Kidney (tissue), 14 donors: ENCODE results near the gene ZNF609. TPM values are rescaled to one million over a fixed set of nuclear protein-coding genes. Genes with fewer than 3 reads are reported as not detected.

ENCODE experiments used
- DNase-seq, 5 donors: peaks; one replicate each; pipeline ENCODE4 v3.0.0-alpha.2; 2013 to 2020
- FAIRE-seq: peaks from 2 replicates; lab custom pipeline; 2012; peaks lifted over from hg19 to GRCh38; lab: Jason Lieb, UNC
- H3K27ac ChIP-seq, 2 donors: one replicate each; pipeline ENCODE4 v1.7.0; 2013; ENCODE audit warnings: low read depth in 2 of 2, low read length in 2 of 2, inconsistent platforms in 1 of 2
- H3K27me3 ChIP-seq: one replicate; pipeline ENCODE4 v1.7.1; 2013; ENCODE audit warnings: low read length, inconsistent platforms; ENCODE audit not compliant: control insufficient read depth, insufficient read depth
- H3K36me3 ChIP-seq, 3 donors: one replicate each; pipeline versions ENCODE4 v1.7.0 to v1.7.1; 2013; ENCODE audit warnings: low read length in 3 of 3, control low read depth in 1 of 3, inconsistent platforms in 1 of 3; ENCODE audit not compliant: insufficient read depth in 3 of 3, control insufficient read depth in 2 of 3
- H3K4me1 ChIP-seq, 3 donors: one replicate each; pipeline versions ENCODE4 v1.7.0 to v1.7.1; 2013; ENCODE audit warnings: low read length in 3 of 3, inconsistent platforms in 1 of 3, low read depth in 1 of 3; ENCODE audit not compliant: control insufficient read depth in 2 of 3, insufficient read depth in 2 of 3
- H3K4me3 ChIP-seq, 3 donors: one replicate each; pipeline versions ENCODE4 v1.7.0 to v1.8.1; 2013; ENCODE audit warnings: low read length in 3 of 3, control low read depth in 1 of 3, inconsistent platforms in 1 of 3
- H3K9ac ChIP-seq, 3 donors: one replicate each; pipeline versions ENCODE4 v1.7.0 to v1.7.1; 2013; ENCODE audit warnings: low read length in 3 of 3, control low read depth in 1 of 3, inconsistent platforms in 1 of 3
- H3K9me3 ChIP-seq, 3 donors: one replicate each; pipeline versions ENCODE4 v1.7.0 to v1.7.1; 2013; ENCODE audit warnings: low read length in 3 of 3, control low read depth in 1 of 3, inconsistent platforms in 1 of 3; ENCODE audit not compliant: control insufficient read depth in 2 of 3, insufficient read depth in 1 of 3
- CTCF ChIP-seq: IDR thresholded peaks from 3 replicates; pipeline ENCODE4 v1.5.1; 2012; ENCODE audit warnings: mild to moderate bottlenecking, moderate library complexity, borderline replicate concordance; ENCODE audit not compliant: insufficient read depth; ENCODE audit errors: extremely low read depth
- intact Hi-C: fragments of 100-400 bp; cut with DNase I; formaldehyde crosslinking; loops from one replicate; pipeline ENCODE4 v1.11.1; 2022
- polyA plus RNA-seq: library from polyadenylated mRNA; stranded (reverse); fragments of 350-450 nt; fragmentation: Illumina TruSeq; extraction: RNeasy Lipid Tissue Mini Kit (QIAGEN cat#74804); gene quantifications from one replicate; pipeline ENCODE4 v1.2.3, GENCODE V29; 2014; ENCODE audit warnings: low read depth, low replicate concordance; ENCODE audit not compliant: insufficient read depth
- total RNA-seq: library from RNA; stranded (reverse); fragmentation: NEBNext Ultra II Directional; extraction: Animal tissue kit (Norgen Biotek cat#: 25700); gene quantifications from one replicate; pipeline ENCODE4 v1.2.1, GENCODE V29; 2021
- donor health status: control.
- donor health status: control.
- donor health status: control.
- donor health status: control.
- donor health status: control.
- donor health status: DM: yes; HTN: yes; CAD: no.
- donor health status: Normal renal cell carcinoma (clear cell type).

Gene ZNF609
- total and polyA plus RNA-seq, 2 donors from 2014 or later, result 3.1 to 37.2 TPM

- intact Hi-C loops, result no loop called here
- no peak for TF ChIP-seq CTCF
- no peak overlapping the region for H3K4me3 ChIP-seq
- no peak overlapping the region for H3K9ac ChIP-seq
- no peaks in the 10 kb centered on the region for H3K9me3 ChIP-seq
- DNase-seq (no peak), FAIRE-seq (no peak)
- peaks cover 2 to 16% (median 14%) of the 10 kb centered on the region in 3 donors for H3K4me1 ChIP-seq
- H3K27ac ChIP-seq, result no peak overlapping the region
- no peaks in the 10 kb centered on the region for H3K36me3 ChIP-seq
- H3K27me3 ChIP-seq, result no peaks in the 10 kb centered on the region
These were observed 245.9 kb downstream of the ZNF609 start for GRCh38 chr15:64706011-64706911.

GRCh38 chr15:64710676-64711428 lies 250.5 kb downstream of the ZNF609 start:
- H3K9me3 ChIP-seq, result no peaks in the 10 kb centered on the region
- no peaks in the 10 kb centered on the region for H3K4me1 ChIP-seq
- H3K27me3 ChIP-seq, result no peaks in the 10 kb centered on the region
- FAIRE-seq, result no peak
- intact Hi-C loops, result no loop called here
- H3K36me3 ChIP-seq, result no peaks in the 10 kb centered on the region
- DNase-seq, result no peak
- H3K9ac ChIP-seq, result no peak overlapping the region
- TF ChIP-seq CTCF, result no peak
- no peak overlapping the region for H3K4me3 ChIP-seq
- no peak overlapping the region for H3K27ac ChIP-seq

- FAIRE-seq (no peak), DNase-seq (no peak)
- TF ChIP-seq CTCF, result no peak
- Histone ChIP-seq H3K4me1 (no peaks in the 10 kb centered on the region), H3K9ac (no peak overlapping the region), H3K4me3 (no peak overlapping the region), H3K36me3 (peaks cover 0 to 4% (median 0%) of the 10 kb centered on the region in 3 donors), H3K27me3 (no peaks in the 10 kb centered on the region), H3K27ac (no peak overlapping the region), H3K9me3 (no peaks in the 10 kb centered on the region)
- intact Hi-C loops, result no loop called here
These were observed 252.0 kb downstream of the ZNF609 start for GRCh38 chr15:64712353-64712752.
